Measurements from ENCODE around the gene PTAFR. TPM values are rescaled to one million over a fixed set of nuclear protein-coding genes. Genes with fewer than 3 reads are reported as not detected.

PTAFR gene
- total RNA-seq, 1 experiment from 2014 or later, result 2.6 TPM

GRCh38 chr1:28172713-28173150 is 3.8 kb downstream of the PTAFR start (continued):
- TF ChIP-seq, protein P1, sequence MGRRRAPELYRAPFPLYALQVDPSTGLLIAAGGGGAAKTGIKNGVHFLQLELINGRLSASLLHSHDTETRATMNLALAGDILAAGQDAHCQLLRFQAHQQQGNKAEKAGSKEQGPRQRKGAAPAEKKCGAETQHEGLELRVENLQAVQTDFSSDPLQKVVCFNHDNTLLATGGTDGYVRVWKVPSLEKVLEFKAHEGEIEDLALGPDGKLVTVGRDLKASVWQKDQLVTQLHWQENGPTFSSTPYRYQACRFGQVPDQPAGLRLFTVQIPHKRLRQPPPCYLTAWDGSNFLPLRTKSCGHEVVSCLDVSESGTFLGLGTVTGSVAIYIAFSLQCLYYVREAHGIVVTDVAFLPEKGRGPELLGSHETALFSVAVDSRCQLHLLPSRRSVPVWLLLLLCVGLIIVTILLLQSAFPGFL (CRISPR knock-in tag; IDR thresholded peaks at IDR 0.05; ENCODE audit: borderline replicate concordance), result no peak
- TF ChIP-seq NR3C1 (CRISPR knock-in tag; conservative IDR thresholded peaks at IDR 0.05; ENCODE audit: low read depth) (no peak), NFATC4 (CRISPR knock-in tag; IDR thresholded peaks at IDR 0.05) (no peak), CBFB (CRISPR knock-in tag; IDR thresholded peaks at IDR 0.05; ENCODE audit: low read depth) (no peak), ZNF232 (CRISPR knock-in tag; IDR thresholded peaks at IDR 0.05) (no peak)

GRCh38 chr1:28171246-28171645 is 5.2 kb downstream of the PTAFR start:
- ATAC-seq (no peak), DNase-seq (ENCODE audit: low spot score) (no peak)
- no peak for TF ChIP-seq FOXP1 (CRISPR knock-in tag; IDR thresholded peaks at IDR 0.05; ENCODE audit: borderline replicate concordance)
- TF ChIP-seq GABPB1 (CRISPR knock-in tag; IDR thresholded peaks at IDR 0.05), result no peak
- TF ChIP-seq ZSCAN18 (CRISPR knock-in tag; IDR thresholded peaks at IDR 0.05), result no peak
- TF ChIP-seq ZNF219 (CRISPR knock-in tag; IDR thresholded peaks at IDR 0.05; ENCODE audit: borderline replicate concordance), result no peak
- TF ChIP-seq, protein P2, sequence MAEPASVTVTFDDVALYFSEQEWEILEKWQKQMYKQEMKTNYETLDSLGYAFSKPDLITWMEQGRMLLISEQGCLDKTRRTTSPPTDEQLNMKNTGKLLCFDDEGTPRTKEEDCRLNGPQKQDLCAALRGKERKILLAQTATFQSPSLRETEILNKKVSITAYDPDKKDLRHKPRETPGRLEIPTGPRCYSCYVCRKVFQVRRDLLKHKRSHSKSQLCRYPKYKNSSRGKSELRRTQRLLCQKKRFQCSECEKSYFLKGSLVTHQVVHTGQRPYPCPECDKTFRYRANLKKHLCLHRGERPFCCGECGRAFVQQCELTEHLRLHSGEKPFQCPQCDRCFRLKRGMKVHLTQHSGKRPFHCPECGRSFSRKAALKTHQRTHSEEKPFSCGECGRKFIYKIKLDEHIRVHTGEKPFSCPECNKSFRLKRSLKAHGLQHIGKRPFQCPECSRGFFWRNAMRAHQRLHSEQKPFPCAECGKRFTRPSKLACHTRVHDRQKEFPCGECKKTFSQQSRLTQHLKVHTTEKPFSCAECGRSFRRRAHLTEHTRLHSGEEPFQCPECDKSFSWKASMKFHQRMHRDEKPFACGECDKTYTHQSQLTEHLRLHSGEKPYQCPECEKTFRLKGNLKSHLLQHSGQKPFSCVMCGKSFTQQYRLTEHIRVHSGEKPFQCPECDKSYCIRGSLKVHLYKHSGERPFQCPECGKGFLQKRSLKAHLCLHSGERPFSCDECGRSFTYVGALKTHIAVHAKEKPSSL (CRISPR knock-in tag; conservative IDR thresholded peaks at IDR 0.05), result no peak
- TF ChIP-seq TP53 (CRISPR knock-in tag; IDR thresholded peaks at IDR 0.05), result no peak
- no peak for TF ChIP-seq NR3C1 (CRISPR knock-in tag; conservative IDR thresholded peaks at IDR 0.05; ENCODE audit: low read depth)
- no peak for TF ChIP-seq AFF4 (CRISPR knock-in tag; IDR thresholded peaks at IDR 0.05; ENCODE audit: borderline replicate concordance)
- TF ChIP-seq JAZF1 (CRISPR knock-in tag; IDR thresholded peaks at IDR 0.05), result no peak
- H3K27me3 Mint-ChIP-seq (ENCODE audit: low read depth), result no peaks in the 10 kb centered on the region
- no peak overlapping the region for H3K27ac Mint-ChIP-seq
- POLR2A ChIA-PET, result no interaction called here
- no peaks in the 10 kb centered on the region for H3K9me3 Mint-ChIP-seq
- H3K4me3 Mint-ChIP-seq, result no peak overlapping the region
- CTCF ChIA-PET, result no interaction called here
- H3K4me1 Mint-ChIP-seq, result peaks cover 2% of the 10 kb centered on the region; the same call in 1 of the 2 replicates
- H3K36me3 Mint-ChIP-seq, result no peaks in the 10 kb centered on the region

GRCh38 chr1:28170001-28170596 is 6.4 kb downstream of the PTAFR start:
- Mint-ChIP-seq H3K27me3 (ENCODE audit: low read depth) (no peaks in the 10 kb centered on the region), H3K4me3 (no peak overlapping the region), H3K27ac (no peak overlapping the region), H3K4me1 (peaks cover 2% of the 10 kb centered on the region; the same call in 1 of the 2 replicates), H3K9me3 (peaks cover 4% of the 10 kb centered on the region; the same call in 1 of the 2 replicates), H3K36me3 (no peaks in the 10 kb centered on the region)
- ChIA-PET CTCF (interaction anchor here (0.6 to 0.8 kb wide), 2 partner anchors 210 to 1167 kb away, joined by 3 to 6 read pairs; partner anchors contain the start of gene XKR8), POLR2A (interaction anchor here (0.6 to 0.9 kb wide), 2 partner anchors 35 to 282 kb away, joined by 3 to 6 read pairs; no protein-coding TSS in a partner anchor)
- ATAC-seq, result no peak
- no peak for DNase-seq (ENCODE audit: low spot score)
- TF ChIP-seq, protein P3, sequence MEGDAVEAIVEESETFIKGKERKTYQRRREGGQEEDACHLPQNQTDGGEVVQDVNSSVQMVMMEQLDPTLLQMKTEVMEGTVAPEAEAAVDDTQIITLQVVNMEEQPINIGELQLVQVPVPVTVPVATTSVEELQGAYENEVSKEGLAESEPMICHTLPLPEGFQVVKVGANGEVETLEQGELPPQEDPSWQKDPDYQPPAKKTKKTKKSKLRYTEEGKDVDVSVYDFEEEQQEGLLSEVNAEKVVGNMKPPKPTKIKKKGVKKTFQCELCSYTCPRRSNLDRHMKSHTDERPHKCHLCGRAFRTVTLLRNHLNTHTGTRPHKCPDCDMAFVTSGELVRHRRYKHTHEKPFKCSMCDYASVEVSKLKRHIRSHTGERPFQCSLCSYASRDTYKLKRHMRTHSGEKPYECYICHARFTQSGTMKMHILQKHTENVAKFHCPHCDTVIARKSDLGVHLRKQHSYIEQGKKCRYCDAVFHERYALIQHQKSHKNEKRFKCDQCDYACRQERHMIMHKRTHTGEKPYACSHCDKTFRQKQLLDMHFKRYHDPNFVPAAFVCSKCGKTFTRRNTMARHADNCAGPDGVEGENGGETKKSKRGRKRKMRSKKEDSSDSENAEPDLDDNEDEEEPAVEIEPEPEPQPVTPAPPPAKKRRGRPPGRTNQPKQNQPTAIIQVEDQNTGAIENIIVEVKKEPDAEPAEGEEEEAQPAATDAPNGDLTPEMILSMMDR (IDR thresholded peaks at IDR 0.05), result no peak
- no peak for TF ChIP-seq MYBL2 (CRISPR knock-in tag; IDR thresholded peaks at IDR 0.05)
- no peak for TF ChIP-seq ZNF423 (CRISPR knock-in tag; IDR thresholded peaks at IDR 0.05)
- TF ChIP-seq FOXP4 (CRISPR knock-in tag; IDR thresholded peaks at IDR 0.05), result no peak
- no peak for TF ChIP-seq USF1 (CRISPR knock-in tag; IDR thresholded peaks at IDR 0.05)
- TF ChIP-seq NR3C1 (CRISPR knock-in tag; conservative IDR thresholded peaks at IDR 0.05; ENCODE audit: low read depth), result no peak
- TF ChIP-seq MXD4 (CRISPR knock-in tag; IDR thresholded peaks at IDR 0.05; ENCODE audit: borderline replicate concordance), result no peak

Measured in WTC11 (cell line).